SIG-M5 treated with dmso at 0.1 percent for 504 hours (cell line): ENCODE measurements around the gene TMX4.
A peak's percentile ranks its signal among the peaks of the same experiment; 100 is the strongest.

Source experiments
- DNase-seq: peaks from one replicate; lab custom pipeline; 2025; ENCODE audit not compliant: unreplicated experiment; lab: John Stamatoyannopoulos, UW

The TMX4 gene

GRCh38 chr20:8020314-8021079, 936 bp upstream of the TMX4 start:
- peak; percentile 85 for DNase-seq

- DNase-seq = no peak
Observed at GRCh38 chr20:8019998-8020247, 362 bp upstream of the TMX4 start.

- peak; percentile 51 for DNase-seq
Observed at GRCh38 chr20:8018958-8019245, 659 bp downstream of the TMX4 start.

GRCh38 chr20:8012724-8013123, 6.8 kb downstream of the TMX4 start:
- DNase-seq = no peak

GRCh38 chr20:8008733-8009132, 10.8 kb downstream of the TMX4 start:
- no peak for DNase-seq

- DNase-seq = no peak
Observed at GRCh38 chr20:8007490-8007889, 12.1 kb downstream of the TMX4 start.

GRCh38 chr20:8005575-8006366, 13.8 kb downstream of the TMX4 start:
- DNase-seq = no peak

GRCh38 chr20:8005033-8005432, 14.5 kb downstream of the TMX4 start:
- DNase-seq = no peak

GRCh38 chr20:8002056-8002455, 17.5 kb downstream of the TMX4 start:
- no peak for DNase-seq

GRCh38 chr20:8000796-8001195, 18.8 kb downstream of the TMX4 start:
- DNase-seq = no peak

- DNase-seq = no peak
Observed at GRCh38 chr20:7996898-7997297, 22.7 kb downstream of the TMX4 start.

GRCh38 chr20:7994809-7995208, 24.8 kb downstream of the TMX4 start:
- no peak for DNase-seq

- no peak for DNase-seq
Observed at GRCh38 chr20:7993703-7994102, 25.9 kb downstream of the TMX4 start.

- DNase-seq = no peak
Observed at GRCh38 chr20:7993238-7993637, 26.3 kb downstream of the TMX4 start.

- DNase-seq = no peak
Observed at GRCh38 chr20:7990385-7990784, 29.2 kb downstream of the TMX4 start.

- DNase-seq = no peak
Observed at GRCh38 chr20:7989379-7989778, 30.2 kb downstream of the TMX4 start.

- DNase-seq = no peak
Observed at GRCh38 chr20:7985916-7986315, 33.6 kb downstream of the TMX4 start.

GRCh38 chr20:7984192-7984591, 35.4 kb downstream of the TMX4 start:
- DNase-seq = no peak

- no peak for DNase-seq
Observed at GRCh38 chr20:7981374-7981773, 38.2 kb downstream of the TMX4 start.

GRCh38 chr20:7980332-7981046, 39.1 kb downstream of the TMX4 start:
- DNase-seq = peak; percentile 64

GRCh38 chr20:7977709-7978108, 41.9 kb downstream of the TMX4 start:
- no peak for DNase-seq

- no peak for DNase-seq
Observed at GRCh38 chr20:7975851-7976414, 43.6 kb downstream of the TMX4 start.
